ENCODE data around the gene SULT1B1. TPM values are rescaled to one million over a fixed set of nuclear protein-coding genes. Genes with fewer than 3 reads are reported as not detected.

The SULT1B1 gene
- total and polyA plus RNA-seq, 2 of the 8 experiments (the other 6 are each of a cell fraction or from before 2014, with no cell fraction given): not detected

DNA sequence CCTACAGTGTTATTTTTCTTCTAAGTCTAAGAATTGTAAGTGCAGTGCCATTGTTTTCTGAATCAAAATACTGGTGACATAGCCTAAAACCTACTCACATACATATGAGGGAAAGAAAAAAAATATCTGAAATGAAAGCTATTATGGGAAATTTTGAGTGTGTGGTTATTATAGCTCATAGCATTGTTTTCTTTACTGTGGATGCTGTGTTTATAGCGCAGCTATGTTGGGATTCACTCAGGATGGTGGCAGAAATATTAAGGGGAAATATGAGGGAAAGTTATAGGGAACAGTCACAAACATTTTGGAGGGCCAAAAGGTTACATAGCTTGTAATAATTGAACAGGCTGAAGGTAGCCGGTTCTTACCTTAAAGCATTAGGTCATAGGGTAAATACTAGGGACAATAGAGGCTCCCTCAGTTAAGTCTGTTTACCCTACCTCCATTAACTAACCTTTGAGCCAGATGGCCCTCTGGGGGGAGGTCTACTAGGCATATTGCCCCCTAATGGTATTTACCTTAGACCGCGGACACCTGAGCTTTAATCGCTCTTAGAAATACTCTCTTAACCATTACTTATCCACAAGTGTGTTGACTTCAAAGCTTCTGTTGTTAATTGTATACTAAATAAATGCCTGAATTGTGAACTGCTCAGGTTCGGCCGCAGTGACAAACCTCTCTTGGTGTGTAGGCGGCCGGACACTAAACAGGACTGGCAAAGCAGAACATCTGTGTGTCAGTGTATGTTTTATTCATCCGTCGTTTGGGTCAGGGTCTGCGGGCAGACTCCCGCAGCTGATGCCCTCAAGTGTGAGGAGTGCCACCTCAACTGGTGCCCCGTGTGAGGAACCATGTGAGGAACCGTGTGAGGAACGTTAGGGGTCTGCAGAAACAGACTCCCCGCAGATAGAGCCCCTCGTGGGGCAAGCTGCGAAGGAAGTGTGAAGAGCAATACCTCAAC lies 21.3 kb upstream of the SULT1B1 start:
- H3K4me1 ChIP-seq (replicated peaks in 1 of 4; ENCODE audit: control insufficient read depth in 3 of 4, insufficient read depth in 4 of 4, low read length in 3 of 4): no peaks in the 10 kb centered on the region
- no peak overlapping the region for H2BK5ac ChIP-seq (ENCODE audit: low read depth, low read length)
- no peak overlapping the region for H2BK15ac ChIP-seq (ENCODE audit: low read length)
- no peak overlapping the region for H2BK20ac ChIP-seq (ENCODE audit: low read length)
- H3K14ac ChIP-seq (ENCODE audit: insufficient read length): no peak overlapping the region
- H3K27me3 ChIP-seq (replicated peaks in 1 of 4; ENCODE audit: control insufficient read depth in 3 of 4, extremely low read depth in 1 of 4, insufficient read depth in 3 of 4, low read length in 3 of 4): no peaks in the 10 kb centered on the region
- no peaks in the 10 kb centered on the region for H3K36me3 ChIP-seq (ENCODE audit: control insufficient read depth in 2 of 4, insufficient read depth in 4 of 4, low read length in 3 of 4)
- 95% methylated on average over 19 of the region's 19 CpGs; no CpG with 5 or more reads in 1 of the 2 experiments for WGBS, 2 experiments (ENCODE audit: extremely low coverage in 1 of 2, insufficient coverage in 1 of 2, insufficient read length in 1 of 2, insufficient replicate concordance in 2 of 2, low coverage in 1 of 2, low lambda C conversion rate in 2 of 2, missing lambda C conversion rate in 1 of 2)
- no peak overlapping the region for H4K91ac ChIP-seq (replicated peaks; ENCODE audit: insufficient read length, low read length)
- FAIRE-seq (no peak), DNase-seq (ENCODE audit: low read depth in 1 of 2, low spot score in 2 of 2) (no peak)
- H4K8ac ChIP-seq (ENCODE audit: extremely low read depth, insufficient read depth, low read length): no peak overlapping the region
- no peak overlapping the region for H2AFZ ChIP-seq (ENCODE audit: low read length)
- H2BK12ac ChIP-seq (ENCODE audit: low read depth, low read length): no peak overlapping the region
- H2AK5ac ChIP-seq (ENCODE audit: low read depth, low read length): no peak overlapping the region
- H3K23me2 ChIP-seq (ENCODE audit: low read depth, low read length): no peaks in the 10 kb centered on the region; the same call in 1 of the 2 replicates
- H4K20me1 ChIP-seq (replicated peaks in 1 of 2; ENCODE audit: control insufficient read depth in 1 of 2, insufficient read depth in 2 of 2, low read length in 2 of 2): no peaks in the 10 kb centered on the region
- no peak overlapping the region for H2BK120ac ChIP-seq (replicated peaks; ENCODE audit: low read depth, low read length)
- no peaks in the 10 kb centered on the region for H3K79me1 ChIP-seq (ENCODE audit: low read depth, low read length)
- H3K4ac ChIP-seq (replicated peaks; ENCODE audit: insufficient read length, low read depth, low read length): no peak overlapping the region
- H3K9me3 ChIP-seq (ENCODE audit: insufficient read depth in 2 of 2, low read depth in 1 of 2, low read length in 1 of 2): no peaks in the 10 kb centered on the region; a peak in 1 of 4 replicates
- H3K18ac ChIP-seq (ENCODE audit: extremely low read depth, low read length): no peak overlapping the region
- no peak overlapping the region for H3K56ac ChIP-seq (replicated peaks; ENCODE audit: insufficient read length, low read depth, low read length)
- CTCF ChIA-PET (ENCODE audit: partially characterized antibody): interaction anchor here (0.6 to 1.5 kb wide), 4 partner anchors 10 to 1448 kb away, joined by 3 read pairs; no protein-coding TSS in a partner anchor
- H4K5ac ChIP-seq (ENCODE audit: insufficient read length, low read depth, low read length): no peak overlapping the region
- H3K4me2 ChIP-seq (ENCODE audit: insufficient read depth in 1 of 2, low read depth in 2 of 2, low read length in 2 of 2): no peak overlapping the region
- no peak overlapping the region for H3K23ac ChIP-seq (ENCODE audit: insufficient read length)
- H3K9ac ChIP-seq (replicated peaks in 1 of 4; ENCODE audit: extremely low read depth in 1 of 4, low read depth in 3 of 4, low read length in 3 of 4): no peak overlapping the region
- POLR2A ChIA-PET (ENCODE audit: partially characterized antibody): interaction anchor here (0.8 kb wide), 1 partner anchor 12 kb away, joined by 3 read pairs; no protein-coding TSS in a partner anchor
- H3K79me2 ChIP-seq (ENCODE audit: control insufficient read depth in 1 of 2, insufficient read depth in 2 of 2, low read length in 2 of 2): no peaks in the 10 kb centered on the region
- no peak overlapping the region for H3K4me3 ChIP-seq (ENCODE audit: extremely low read depth in 1 of 4, insufficient read depth in 2 of 4, low read depth in 3 of 4, low read length in 4 of 4)
- no peak overlapping the region for H3K27ac ChIP-seq (ENCODE audit: low read depth, low read length)
- no peak for TF ChIP-seq SP1 (IDR thresholded peaks at IDR 0.05; ENCODE audit: low read depth, low read length)
- no peak for TF ChIP-seq SP2 (IDR thresholded peaks at IDR 0.05; ENCODE audit: low read length)
- TF ChIP-seq, protein P1, sequence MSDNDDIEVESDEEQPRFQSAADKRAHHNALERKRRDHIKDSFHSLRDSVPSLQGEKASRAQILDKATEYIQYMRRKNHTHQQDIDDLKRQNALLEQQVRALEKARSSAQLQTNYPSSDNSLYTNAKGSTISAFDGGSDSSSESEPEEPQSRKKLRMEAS (IDR thresholded peaks at IDR 0.05): no peak
- TF ChIP-seq BACH1 (IDR thresholded peaks at IDR 0.05; ENCODE audit: low read length): no peak
- TF ChIP-seq CHD1 (IDR thresholded peaks at IDR 0.05; ENCODE audit: low read depth, low read length): no peak
- TF ChIP-seq TEAD4 (IDR thresholded peaks at IDR 0.05; ENCODE audit: low read depth, low read length): no peak
- TF ChIP-seq NRF1 (IDR thresholded peaks at IDR 0.05; ENCODE audit: low read depth, low read length): no peak
- TF ChIP-seq, protein P2, sequence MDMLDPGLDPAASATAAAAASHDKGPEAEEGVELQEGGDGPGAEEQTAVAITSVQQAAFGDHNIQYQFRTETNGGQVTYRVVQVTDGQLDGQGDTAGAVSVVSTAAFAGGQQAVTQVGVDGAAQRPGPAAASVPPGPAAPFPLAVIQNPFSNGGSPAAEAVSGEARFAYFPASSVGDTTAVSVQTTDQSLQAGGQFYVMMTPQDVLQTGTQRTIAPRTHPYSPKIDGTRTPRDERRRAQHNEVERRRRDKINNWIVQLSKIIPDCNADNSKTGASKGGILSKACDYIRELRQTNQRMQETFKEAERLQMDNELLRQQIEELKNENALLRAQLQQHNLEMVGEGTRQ (IDR thresholded peaks at IDR 0.05; ENCODE audit: low read length): no peak
- TF ChIP-seq CEBPB (IDR thresholded peaks at IDR 0.05; ENCODE audit: low read depth, low read length): no peak
- TF ChIP-seq SIX5 (IDR thresholded peaks at IDR 0.05; ENCODE audit: low read depth, low read length): no peak
- TF ChIP-seq RNF2 (IDR thresholded peaks at IDR 0.05; ENCODE audit: borderline replicate concordance, low read depth, low read length, missing control alignments, poor library complexity, severe bottlenecking): no peak
